Cardiac muscle cell (in vitro differentiated cells and primary cell): Measurements from ENCODE around the gene POT1. TPM values are rescaled to one million over a fixed set of nuclear protein-coding genes. Genes with fewer than 3 reads are reported as not detected.
A peak's percentile ranks its signal among the peaks of the same experiment; 100 is the strongest.

ENCODE experiments used
- DNase-seq, 2 donors: peaks; one replicate each; pipeline versions ENCODE4 v3.0.0 to v3.0.0-alpha.2; 2010 to 2017; ENCODE audit warnings: low read depth in 1 of 2, low spot score in 1 of 2
- H3K27ac ChIP-seq: fragments of 200-600 bp; sonication (generic); 2 replicates; pipeline ENCODE4 v1.5.1; 2016
- H3K27me3 ChIP-seq: fragments of 200-600 bp; sonication (generic); 2 replicates; pipeline ENCODE4 v1.6.0; 2016; ENCODE audit warnings: control low read depth
- H3K36me3 ChIP-seq: fragments of 200-600 bp; sonication (generic); 2 replicates; pipeline ENCODE4 v1.5.1; 2016; ENCODE audit warnings: control low read depth
- H3K4me1 ChIP-seq: fragments of 200-600 bp; sonication (generic); 2 replicates; pipeline ENCODE4 v1.8.1; 2017; ENCODE audit warnings: low read depth, mild to moderate bottlenecking, mixed run types
- H3K4me3 ChIP-seq: fragments of 200-600 bp; sonication (generic); 2 replicates; pipeline ENCODE4 v1.5.1; 2016; ENCODE audit warnings: mild to moderate bottlenecking
- H3K9me3 ChIP-seq: fragments of 200-600 bp; sonication (generic); 2 replicates; pipeline ENCODE4 v1.5.1; 2017; ENCODE audit warnings: low read depth, mild to moderate bottlenecking, control low read depth
- polyA plus RNA-seq: library from polyadenylated mRNA; unstranded; fragments of >200 nt; fragmentation: Nextera tagmentation; extraction: Ambion mirVana; gene quantifications from 2 replicates; pipeline ENCODE4 v1.2.1, GENCODE V29; 2016
- total RNA-seq: library from RNA; depleted of rRNA; stranded (reverse); fragments of >200 nt; gene quantifications from 2 replicates; pipeline ENCODE4 v1.2.3, GENCODE V29; 2016
- TF ChIP-seq, protein P1 (sequence below): IDR thresholded peaks from 2 replicates; pipeline ENCODE4 v1.5.1; 2012; ENCODE audit warnings: low read depth, mild to moderate bottlenecking, low read length

Gene POT1
- total and polyA plus RNA-seq, 2 experiments from 2014 or later, result 10.0 to 20.4 TPM

DNA sequence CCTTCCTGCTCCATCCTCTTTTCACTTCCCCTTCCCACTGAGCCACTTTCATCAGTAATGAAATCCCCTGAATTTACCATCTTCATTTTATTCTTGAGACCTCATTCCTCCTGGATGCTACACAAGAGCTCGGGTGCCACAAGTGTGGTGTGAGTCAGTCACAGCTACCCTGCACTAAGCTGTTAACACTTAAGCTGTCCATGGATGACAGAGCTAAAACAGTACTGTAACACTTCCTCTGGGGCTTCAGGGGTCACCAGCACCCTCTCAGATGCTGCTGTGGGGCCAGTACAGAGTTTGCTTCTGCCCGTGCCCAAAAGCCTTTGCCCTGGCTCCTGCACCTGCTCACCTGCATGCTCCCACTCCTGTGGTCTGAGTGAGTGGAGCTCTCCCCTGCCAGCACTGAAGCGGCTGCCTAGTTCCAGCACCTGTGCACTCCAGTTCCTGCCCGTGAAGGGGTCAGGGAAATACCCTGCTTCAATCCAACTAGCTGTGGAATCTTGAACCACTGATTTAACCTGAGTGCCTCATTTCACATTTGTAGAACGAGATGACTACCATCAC, 71.9 kb downstream of the POT1 start:
- Histone ChIP-seq H3K27me3 (no peaks in the 10 kb centered on the region), H3K36me3 (peaks cover 8% of the 10 kb centered on the region), H3K4me3 (no peak overlapping the region), H3K4me1 (no peaks in the 10 kb centered on the region), H3K9me3 (no peaks in the 10 kb centered on the region), H3K27ac (no peak overlapping the region)
- DNase-seq, result peak in 1 of 2 donors; percentile 3
- TF ChIP-seq, protein P1, sequence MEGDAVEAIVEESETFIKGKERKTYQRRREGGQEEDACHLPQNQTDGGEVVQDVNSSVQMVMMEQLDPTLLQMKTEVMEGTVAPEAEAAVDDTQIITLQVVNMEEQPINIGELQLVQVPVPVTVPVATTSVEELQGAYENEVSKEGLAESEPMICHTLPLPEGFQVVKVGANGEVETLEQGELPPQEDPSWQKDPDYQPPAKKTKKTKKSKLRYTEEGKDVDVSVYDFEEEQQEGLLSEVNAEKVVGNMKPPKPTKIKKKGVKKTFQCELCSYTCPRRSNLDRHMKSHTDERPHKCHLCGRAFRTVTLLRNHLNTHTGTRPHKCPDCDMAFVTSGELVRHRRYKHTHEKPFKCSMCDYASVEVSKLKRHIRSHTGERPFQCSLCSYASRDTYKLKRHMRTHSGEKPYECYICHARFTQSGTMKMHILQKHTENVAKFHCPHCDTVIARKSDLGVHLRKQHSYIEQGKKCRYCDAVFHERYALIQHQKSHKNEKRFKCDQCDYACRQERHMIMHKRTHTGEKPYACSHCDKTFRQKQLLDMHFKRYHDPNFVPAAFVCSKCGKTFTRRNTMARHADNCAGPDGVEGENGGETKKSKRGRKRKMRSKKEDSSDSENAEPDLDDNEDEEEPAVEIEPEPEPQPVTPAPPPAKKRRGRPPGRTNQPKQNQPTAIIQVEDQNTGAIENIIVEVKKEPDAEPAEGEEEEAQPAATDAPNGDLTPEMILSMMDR, result no peak

- TF ChIP-seq, protein P1, result peak; percentile 63
- DNase-seq, result peak; percentile 49 to 56
- no peak overlapping the region for H3K27ac ChIP-seq
- H3K36me3 ChIP-seq, result peaks cover 3% of the 10 kb centered on the region
- H3K27me3 ChIP-seq, result no peaks in the 10 kb centered on the region
- no peaks in the 10 kb centered on the region for H3K9me3 ChIP-seq
- H3K4me3 ChIP-seq, result no peak overlapping the region
- H3K4me1 ChIP-seq, result no peaks in the 10 kb centered on the region
These were observed 73.2 kb downstream of the POT1 start for GRCh38 chr7:124856299-124856888.

DNA sequence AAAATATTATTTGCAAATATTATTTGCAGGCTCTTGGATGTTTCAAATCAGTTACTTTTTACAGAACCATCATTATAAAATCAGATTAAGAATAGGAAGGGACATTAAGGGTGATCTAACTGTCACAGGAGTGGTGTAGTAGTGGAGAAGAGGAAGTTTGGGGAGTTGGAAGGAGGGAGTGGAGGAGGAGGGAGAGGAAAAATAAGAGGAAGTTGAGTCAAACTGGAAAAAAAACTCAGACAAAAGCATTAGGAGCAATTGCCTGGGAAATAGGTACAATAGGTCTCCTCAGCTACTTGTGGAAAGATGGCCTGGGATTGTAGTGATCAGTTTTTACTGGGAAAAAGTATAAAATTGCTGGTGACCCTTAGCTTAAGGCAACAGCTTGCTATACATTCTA, 86.3 kb downstream of the POT1 start:
- peaks cover 2% of the 10 kb centered on the region for H3K9me3 ChIP-seq
- H3K4me1 ChIP-seq, result peaks cover 4% of the 10 kb centered on the region
- DNase-seq, result no peak
- no peaks in the 10 kb centered on the region for H3K27me3 ChIP-seq
- no peak overlapping the region for H3K27ac ChIP-seq
- TF ChIP-seq, protein P1, result no peak
- no peak overlapping the region for H3K4me3 ChIP-seq
- peaks cover 4% of the 10 kb centered on the region for H3K36me3 ChIP-seq

DNA sequence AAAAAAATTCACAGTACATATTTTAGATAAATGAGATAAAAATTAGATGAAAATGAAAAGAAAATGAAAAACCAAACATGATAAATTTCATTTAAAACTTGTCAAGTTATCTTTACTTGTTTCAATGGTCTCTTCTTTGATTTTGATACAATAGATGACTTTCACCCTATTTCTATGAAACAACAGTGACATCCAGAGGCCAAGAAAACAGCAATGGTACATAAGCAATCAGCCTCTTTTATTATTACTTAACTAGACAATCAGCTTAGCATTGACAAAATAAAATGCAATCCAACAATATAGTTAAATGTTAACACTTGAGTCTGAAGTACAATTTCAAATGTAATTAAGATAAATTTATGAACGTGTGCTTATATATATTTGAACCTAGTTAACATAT, 89.2 kb downstream of the POT1 start:
- H3K27me3 ChIP-seq, result no peaks in the 10 kb centered on the region
- H3K36me3 ChIP-seq, result peaks cover 4% of the 10 kb centered on the region
- H3K9me3 ChIP-seq, result peaks cover 2% of the 10 kb centered on the region
- no peak overlapping the region for H3K4me3 ChIP-seq
- TF ChIP-seq, protein P1, result no peak
- DNase-seq, result peak in 1 of 2 donors; percentile 7
- peaks cover 4% of the 10 kb centered on the region for H3K4me1 ChIP-seq
- H3K27ac ChIP-seq, result no peak overlapping the region

GRCh38 chr7:124839687-124840086, 89.9 kb downstream of the POT1 start:
- no peak overlapping the region for H3K27ac ChIP-seq

More at GRCh38 chr7:124839687-124840086, 89.9 kb downstream of the POT1 start:
- Histone ChIP-seq H3K9me3 (peaks cover 2% of the 10 kb centered on the region), H3K4me1 (peaks cover 4% of the 10 kb centered on the region), H3K27me3 (no peaks in the 10 kb centered on the region), H3K4me3 (no peak overlapping the region), H3K36me3 (no peaks in the 10 kb centered on the region)
- no peak for DNase-seq
- TF ChIP-seq, protein P1, result no peak
